AG10803 (cell line): ENCODE measurements around the gene PARD6B.
"Not testable (repeated sequence)": the region's sequence is repeated elsewhere in the genome, so short reads cannot be mapped to it uniquely, and the experiment has no call there.

ENCODE experiments used
- DNase-seq: peaks from one replicate; pipeline ENCODE4 v3.0.0; 2010; ENCODE audit warnings: low read depth
- H3K4me3 ChIP-seq: 2 replicates; pipeline ENCODE4 v1.5.1; 2011; ENCODE audit warnings: mild to moderate bottlenecking, low read length, control low read depth
- CTCF ChIP-seq: conservative IDR thresholded peaks from 2 replicates; pipeline ENCODE4 v1.5.1; 2011; ENCODE audit warnings: mild to moderate bottlenecking, low read length, control low read depth, inconsistent platforms

Gene PARD6B

GRCh38 chr20:50777373-50777772, 46.0 kb downstream of the PARD6B start:
- H3K4me3 ChIP-seq = no peak overlapping the region
- TF ChIP-seq CTCF = no peak
- no peak for DNase-seq

GRCh38 chr20:50778994-50779393, 47.6 kb downstream of the PARD6B start:
- not testable (repeated sequence) for H3K4me3 ChIP-seq, DNase-seq

GRCh38 chr20:50783390-50783789, 52.0 kb downstream of the PARD6B start:
- no peak overlapping the region for H3K4me3 ChIP-seq
- no peak for TF ChIP-seq CTCF
- DNase-seq = no peak

GRCh38 chr20:50783903-50784302, 52.5 kb downstream of the PARD6B start:
- no peak for TF ChIP-seq CTCF

GRCh38 chr20:50784464-50784863, 53.1 kb downstream of the PARD6B start:
- no peak for TF ChIP-seq CTCF
- DNase-seq = no peak
- H3K4me3 ChIP-seq = no peak overlapping the region

More at GRCh38 chr20:50783903-50784302, 52.5 kb downstream of the PARD6B start:
- H3K4me3 ChIP-seq = no peak overlapping the region
- DNase-seq = no peak

- H3K4me3 ChIP-seq = no peak overlapping the region
- no peak for TF ChIP-seq CTCF
- DNase-seq = no peak
Measured at GRCh38 chr20:50786703-50787102, 55.3 kb downstream of the PARD6B start.

- no peak for DNase-seq
- no peak for TF ChIP-seq CTCF
- no peak overlapping the region for H3K4me3 ChIP-seq
Measured at GRCh38 chr20:50787181-50787580, 55.8 kb downstream of the PARD6B start.
